CD4-positive, alpha-beta memory T cell (primary cell): ENCODE data around the gene ATP8B4. TPM values are rescaled to one million over a fixed set of nuclear protein-coding genes. Genes with fewer than 3 reads are reported as not detected.
"Not testable (repeated sequence)": the region's sequence is repeated elsewhere in the genome, so short reads cannot be mapped to it uniquely, and the experiment has no call there.

Source experiments
- CTCF ChIA-PET: fragments of 350-600 bp; sonication (Branson Sonifier 250); formaldehyde crosslinking; loops from one replicate; lab custom pipeline; 2021; ENCODE audit warnings: inconsistent platforms; ENCODE audit not compliant: partially characterized antibody; lab: Charles Lee
- POLR2A ChIA-PET: fragments of 350-600 bp; sonication (Branson Sonifier 250); formaldehyde crosslinking; loops from one replicate; lab custom pipeline; 2021; ENCODE audit not compliant: partially characterized antibody; lab: Charles Lee
- DNase-seq, 5 donors: peaks; one replicate each; pipeline versions ENCODE4 v3.0.0 to v3.0.0-alpha.2; 2020 to 2022; ENCODE audit warnings: mixed read lengths in 1 of 5
- H3K27ac ChIP-seq: one replicate; pipeline ENCODE4 v1.7.0; 2013; ENCODE audit warnings: low read depth, low read length
- H3K27me3 ChIP-seq: 2 replicates; pipeline ENCODE4 v1.7.0; 2013; ENCODE audit warnings: mild to moderate bottlenecking, low read length, moderate library complexity; ENCODE audit not compliant: insufficient read depth
- H3K36me3 ChIP-seq: 2 replicates; pipeline ENCODE4 v1.7.0; 2013; ENCODE audit warnings: mild to moderate bottlenecking, low read length, moderate library complexity; ENCODE audit not compliant: insufficient read depth
- H3K4me1 ChIP-seq: 2 replicates; pipeline ENCODE4 v1.7.0; 2013; ENCODE audit warnings: mild to moderate bottlenecking, low read length, moderate library complexity; ENCODE audit not compliant: insufficient read depth
- H3K4me3 ChIP-seq, 2 donors: one replicate each; pipeline ENCODE4 v1.7.0; 2013; ENCODE audit warnings: low read length in 2 of 2, mild to moderate bottlenecking in 1 of 2
- H3K9me3 ChIP-seq, 2 donors: one replicate each; pipeline ENCODE4 v1.7.0; 2013; ENCODE audit warnings: low read length in 2 of 2, control low read depth in 1 of 2; ENCODE audit not compliant: control insufficient read depth in 1 of 2
- H3K27ac Mint-ChIP-seq, 7 donors: one replicate each; pipeline ENCODE4 v1.8.0; 2020 to 2021; ENCODE audit warnings: mixed read lengths in 7 of 7, mild to moderate bottlenecking in 6 of 7, inconsistent platforms in 3 of 7, moderate library complexity in 3 of 7
- H3K27me3 Mint-ChIP-seq, 2 donors: one replicate each; pipeline ENCODE4 v1.8.0; 2020 to 2021; ENCODE audit warnings: mixed read lengths in 2 of 2
- H3K36me3 Mint-ChIP-seq, 2 donors: one replicate each; pipeline ENCODE4 v1.8.0; 2020 to 2021; ENCODE audit warnings: mixed read lengths in 2 of 2, inconsistent platforms in 1 of 2, mild to moderate bottlenecking in 1 of 2
- H3K4me1 Mint-ChIP-seq, 4 donors: one replicate each; pipeline ENCODE4 v1.8.0; 2020 to 2021; ENCODE audit warnings: mixed read lengths in 4 of 4, mild to moderate bottlenecking in 1 of 4
- H3K4me3 Mint-ChIP-seq, 8 donors: one replicate each; pipeline ENCODE4 v1.8.0; 2020 to 2021; ENCODE audit warnings: mixed read lengths in 8 of 8, mild to moderate bottlenecking in 7 of 8, moderate library complexity in 6 of 8, inconsistent platforms in 3 of 8
- H3K9me3 Mint-ChIP-seq, 8 donors: one replicate each; pipeline ENCODE4 v1.8.0; 2020 to 2021; ENCODE audit warnings: mixed read lengths in 8 of 8, mild to moderate bottlenecking in 5 of 8, inconsistent platforms in 3 of 8, moderate library complexity in 1 of 8
- intact Hi-C: fragments of 100-400 bp; cut with micrococcal nuclease; formaldehyde crosslinking; loops from one replicate; pipeline ENCODE4 v1.15.1; 2023
- polyA plus RNA-seq, 2 donors: library from polyadenylated mRNA; unstranded; fragments of 300-500 nt; fragmentation: Illumina TruSeq; gene quantifications; one replicate each; pipeline ENCODE4 v1.2.3, GENCODE V29; 2021
- total RNA-seq, 2 experiments: library from RNA; stranded (reverse); gene quantifications; one replicate each; pipeline ENCODE4 v1.2.3, GENCODE V29; 2021

ATP8B4 gene
- total and polyA plus RNA-seq, 4 experiments from 2014 or later, result 0.11 to 0.67 (median 0.44) TPM; not detected in 1

DNA sequence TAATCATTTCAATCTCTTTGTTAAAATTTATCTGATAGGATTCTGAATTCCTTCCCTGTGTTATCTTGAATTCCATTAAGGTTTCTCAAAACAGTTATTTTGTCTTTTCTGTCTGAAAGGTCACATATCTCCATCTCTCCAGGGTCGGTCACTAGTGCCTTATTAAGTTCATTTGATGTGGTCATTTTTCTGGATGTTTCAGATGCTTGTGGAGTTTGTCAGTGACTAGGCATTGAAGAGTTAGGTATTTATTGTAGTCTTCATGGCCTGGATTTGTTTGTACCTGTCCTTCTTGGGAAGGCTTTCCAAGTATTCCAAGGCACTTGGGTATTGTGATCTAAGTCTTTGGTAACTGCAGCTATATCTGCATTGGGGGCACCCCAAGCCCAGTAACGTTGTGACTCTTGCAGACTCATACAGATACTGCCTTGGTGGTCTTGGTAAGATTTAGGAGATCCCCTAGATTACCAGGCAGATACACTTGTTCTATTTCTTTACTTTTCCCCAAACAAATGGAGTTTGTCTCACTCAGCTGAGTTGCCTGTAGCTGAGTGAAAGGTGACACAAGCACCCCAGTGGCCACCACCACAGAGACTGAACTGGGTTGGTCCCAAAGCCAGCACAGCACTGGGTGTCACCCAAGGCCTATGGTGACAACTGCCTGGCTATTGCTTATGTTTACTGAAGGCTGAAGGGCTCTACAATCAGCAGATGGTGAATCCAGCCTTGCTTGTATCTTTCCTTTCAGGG, 44.1 kb upstream of the ATP8B4 start:
- H3K27me3 Mint-ChIP-seq, result peaks cover 6 to 18% of the 10 kb centered on the region in 2 donors
- H3K9me3 ChIP-seq, result no peaks in the 10 kb centered on the region
- H3K27ac Mint-ChIP-seq, result no peak overlapping the region
- no peak overlapping the region for H3K27ac ChIP-seq
- POLR2A ChIA-PET, result no interaction called here
- DNase-seq, result no peak
- no peaks in the 10 kb centered on the region for H3K36me3 ChIP-seq
- H3K4me3 ChIP-seq, result no peak overlapping the region
- H3K27me3 ChIP-seq, result no peaks in the 10 kb centered on the region
- H3K4me3 Mint-ChIP-seq, result no peak overlapping the region
- H3K36me3 Mint-ChIP-seq, result no peaks in the 10 kb centered on the region
- no peaks in the 10 kb centered on the region for H3K4me1 ChIP-seq
- CTCF ChIA-PET, result no interaction called here
- H3K4me1 Mint-ChIP-seq, result no peaks in the 10 kb centered on the region
- intact Hi-C loops, result no loop called here
- peaks cover 0 to 10% (median 6%) of the 10 kb centered on the region in 8 donors for H3K9me3 Mint-ChIP-seq

DNA sequence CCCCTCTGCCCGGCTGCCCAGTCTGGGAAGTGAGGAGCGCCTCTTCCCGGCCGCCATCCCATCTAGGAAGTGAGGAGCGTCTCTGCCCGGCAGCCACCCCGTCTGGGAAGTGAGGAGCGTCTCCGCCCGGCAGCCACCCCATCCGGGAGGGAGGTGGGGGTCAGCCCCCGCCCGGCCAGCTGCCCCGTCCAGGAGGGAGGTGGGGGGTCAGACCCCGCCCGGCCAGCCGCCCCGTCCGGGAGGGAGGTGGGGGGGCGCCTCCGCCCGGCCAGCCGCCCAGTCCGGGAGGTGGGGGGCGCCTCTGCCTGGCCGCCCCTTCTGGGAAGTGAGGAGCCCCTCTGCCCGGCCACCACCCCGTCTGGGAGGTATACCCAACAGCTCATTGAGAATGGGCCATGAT, 39.2 kb upstream of the ATP8B4 start:
- POLR2A ChIA-PET, H3K4me1 Mint-ChIP-seq, H3K9me3 ChIP-seq, H3K27ac Mint-ChIP-seq, H3K4me1 ChIP-seq, H3K4me3 ChIP-seq, H3K27me3 Mint-ChIP-seq, CTCF ChIA-PET, H3K36me3 Mint-ChIP-seq, H3K27me3 ChIP-seq, H3K27ac ChIP-seq, H3K36me3 ChIP-seq, DNase-seq, intact Hi-C loops, H3K4me3 Mint-ChIP-seq: not testable (repeated sequence)
- H3K9me3 Mint-ChIP-seq, result peaks cover 0 to 31% (median 18%) of the 10 kb centered on the region in 8 donors

DNA sequence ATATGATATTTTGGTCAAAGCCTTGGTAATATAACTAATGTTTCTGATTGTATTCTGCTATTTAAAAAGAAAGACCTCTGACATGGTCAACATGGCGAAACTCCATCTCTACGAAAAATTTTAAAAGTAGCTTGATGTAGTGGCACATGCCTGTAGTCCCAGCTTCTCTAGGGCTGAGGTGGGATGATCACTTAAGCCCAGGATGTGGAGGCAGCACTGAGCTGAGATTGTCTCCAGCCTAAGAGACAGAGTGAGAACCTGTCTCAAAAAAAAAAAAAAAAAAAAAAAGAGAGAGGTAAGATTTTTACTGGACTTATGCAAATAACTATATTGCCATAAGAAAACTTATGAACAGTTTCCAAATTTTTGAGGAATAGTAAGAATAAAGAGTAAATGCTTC, 32.4 kb upstream of the ATP8B4 start:
- POLR2A ChIA-PET, result interaction anchor here (0.6 kb wide), 1 partner anchor 16 kb away, joined by 3 read pairs; no protein-coding TSS in a partner anchor

DNA sequence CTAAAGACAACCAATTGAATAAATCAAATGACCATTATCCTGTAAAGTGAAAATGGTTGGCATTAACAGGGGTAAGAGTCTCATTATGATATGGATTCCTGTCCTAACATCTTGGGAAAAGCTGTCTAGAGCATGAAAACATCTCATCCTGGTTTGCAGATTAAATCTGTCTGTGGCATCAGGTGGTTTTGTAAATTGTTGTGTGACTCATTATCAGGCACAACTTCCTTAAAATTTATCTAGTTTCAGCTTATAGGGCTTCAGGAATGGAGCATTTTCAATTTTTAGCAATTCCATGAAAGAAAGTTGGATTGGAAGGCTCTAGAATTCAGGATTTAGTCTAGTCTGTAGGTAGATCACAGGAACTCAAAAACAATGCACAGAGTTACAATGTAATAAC, 31.8 kb upstream of the ATP8B4 start:
- no peak for DNase-seq
- no peaks in the 10 kb centered on the region for H3K36me3 ChIP-seq
- ChIA-PET POLR2A (no interaction called here), CTCF (interaction anchor here (1.1 kb wide), 1 partner anchor 1286 kb away, joined by 3 read pairs; no protein-coding TSS in a partner anchor)
- H3K27ac ChIP-seq, result no peak overlapping the region
- intact Hi-C loops, result no loop called here
- H3K9me3 ChIP-seq, result no peaks in the 10 kb centered on the region
- no peaks in the 10 kb centered on the region for H3K4me1 ChIP-seq
- Mint-ChIP-seq H3K4me1 (no peaks in the 10 kb centered on the region), H3K4me3 (no peak overlapping the region), H3K27ac (no peak overlapping the region), H3K36me3 (no peaks in the 10 kb centered on the region), H3K27me3 (no peaks in the 10 kb centered on the region), H3K9me3 (peaks cover 0 to 11% (median 3%) of the 10 kb centered on the region in 8 donors)
- H3K4me3 ChIP-seq, result no peak overlapping the region
- H3K27me3 ChIP-seq, result no peaks in the 10 kb centered on the region

More for the DNA sequence above, 32.4 kb upstream of the ATP8B4 start:
- H3K36me3 ChIP-seq, result no peaks in the 10 kb centered on the region
- H3K27me3 Mint-ChIP-seq, result no peaks in the 10 kb centered on the region
- H3K4me1 ChIP-seq, result no peaks in the 10 kb centered on the region
- H3K4me3 ChIP-seq, result no peak overlapping the region
- H3K27ac Mint-ChIP-seq, result no peak overlapping the region
- H3K4me3 Mint-ChIP-seq, result no peak overlapping the region
- no peaks in the 10 kb centered on the region for H3K27me3 ChIP-seq
- H3K9me3 Mint-ChIP-seq, result peaks cover 0 to 15% (median 3%) of the 10 kb centered on the region in 8 donors
- no peaks in the 10 kb centered on the region for H3K4me1 Mint-ChIP-seq
- intact Hi-C loops, result no loop called here
- H3K36me3 Mint-ChIP-seq, result no peaks in the 10 kb centered on the region
- DNase-seq, result no peak
- CTCF ChIA-PET, result interaction anchor here (1.1 kb wide), 1 partner anchor 1287 kb away, joined by 3 read pairs; no protein-coding TSS in a partner anchor
- H3K27ac ChIP-seq, result no peak overlapping the region
- no peaks in the 10 kb centered on the region for H3K9me3 ChIP-seq

DNA sequence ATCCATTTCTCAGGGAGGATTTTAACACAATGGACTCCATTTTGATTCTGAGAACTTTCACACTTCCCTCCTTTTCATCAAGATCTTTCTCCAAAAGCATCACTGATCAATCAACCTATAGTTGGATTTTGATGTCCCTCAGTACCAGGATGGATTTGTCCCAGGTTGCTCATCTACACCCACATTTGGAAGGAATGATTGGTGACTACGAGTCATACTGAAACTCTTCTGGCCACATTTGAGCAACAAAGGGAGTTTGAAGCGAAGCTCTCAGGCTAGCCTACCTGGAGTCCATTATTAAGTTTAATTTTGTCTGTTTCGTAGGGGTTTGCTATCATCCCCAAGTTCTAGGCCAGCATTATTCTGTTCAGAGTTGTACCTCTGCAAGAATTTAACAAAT, 31.3 kb upstream of the ATP8B4 start:
- H3K4me3 Mint-ChIP-seq, result no peak overlapping the region
- H3K4me3 ChIP-seq, result no peak overlapping the region
- H3K4me1 ChIP-seq, result no peaks in the 10 kb centered on the region
- intact Hi-C loops, result no loop called here
- no peaks in the 10 kb centered on the region for H3K9me3 ChIP-seq
- no peak overlapping the region for H3K27ac ChIP-seq
- no peaks in the 10 kb centered on the region for H3K27me3 ChIP-seq
- peak overlapping the region in 1 of 7 donors; percentile 32 for H3K27ac Mint-ChIP-seq
- ChIA-PET CTCF (interaction anchor here (1.5 kb wide), 1 partner anchor 1290 kb away, joined by 3 read pairs; no protein-coding TSS in a partner anchor), POLR2A (no interaction called here)
- no peaks in the 10 kb centered on the region for H3K4me1 Mint-ChIP-seq
- H3K36me3 Mint-ChIP-seq, result no peaks in the 10 kb centered on the region
- no peak for DNase-seq
- no peaks in the 10 kb centered on the region for H3K36me3 ChIP-seq
- no peaks in the 10 kb centered on the region for H3K27me3 Mint-ChIP-seq
- H3K9me3 Mint-ChIP-seq, result peaks cover 0 to 11% (median 2%) of the 10 kb centered on the region in 8 donors

DNA sequence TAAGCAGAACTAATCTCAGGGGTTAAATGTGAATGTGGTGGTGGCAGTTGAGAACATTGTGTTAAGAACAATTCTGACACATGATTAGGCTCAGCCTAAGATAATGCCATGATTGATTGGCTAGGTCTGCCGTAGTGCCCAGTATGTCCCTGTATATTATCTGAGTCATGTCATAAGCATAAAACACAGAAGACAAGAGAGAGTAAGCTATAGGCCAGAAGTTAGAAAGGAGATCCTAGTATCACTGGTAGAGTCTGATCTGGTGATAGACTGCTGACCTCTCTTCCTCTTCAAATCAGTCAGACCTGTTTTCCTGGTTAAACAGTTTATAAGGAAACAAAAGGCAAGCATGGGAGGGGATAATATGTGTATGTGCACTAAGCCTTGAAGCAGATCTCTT, 30.1 kb upstream of the ATP8B4 start:
- H3K27me3 Mint-ChIP-seq, result no peaks in the 10 kb centered on the region
- Histone ChIP-seq H3K9me3 (no peaks in the 10 kb centered on the region), H3K36me3 (no peaks in the 10 kb centered on the region), H3K4me3 (no peak overlapping the region), H3K4me1 (no peaks in the 10 kb centered on the region), H3K27me3 (no peaks in the 10 kb centered on the region), H3K27ac (no peak overlapping the region)
- CTCF ChIA-PET, result interaction anchor here (1.5 to 1.6 kb wide), 2 partner anchors 1287 to 1289 kb away, joined by 3 to 8 read pairs; no protein-coding TSS in a partner anchor
- POLR2A ChIA-PET, result no interaction called here
- no peak overlapping the region for H3K27ac Mint-ChIP-seq
- no peak for DNase-seq
- H3K9me3 Mint-ChIP-seq, result peaks cover 0 to 4% (median 1%) of the 10 kb centered on the region in 8 donors
- H3K36me3 Mint-ChIP-seq, result no peaks in the 10 kb centered on the region
- H3K4me1 Mint-ChIP-seq, result no peaks in the 10 kb centered on the region
- H3K4me3 Mint-ChIP-seq, result no peak overlapping the region
- intact Hi-C loops, result loop anchor here (5.0 to 10.0 kb wide), 3 partner anchors 166 to 1864 kb away; partner anchors contain the start of gene AP4E1

DNA sequence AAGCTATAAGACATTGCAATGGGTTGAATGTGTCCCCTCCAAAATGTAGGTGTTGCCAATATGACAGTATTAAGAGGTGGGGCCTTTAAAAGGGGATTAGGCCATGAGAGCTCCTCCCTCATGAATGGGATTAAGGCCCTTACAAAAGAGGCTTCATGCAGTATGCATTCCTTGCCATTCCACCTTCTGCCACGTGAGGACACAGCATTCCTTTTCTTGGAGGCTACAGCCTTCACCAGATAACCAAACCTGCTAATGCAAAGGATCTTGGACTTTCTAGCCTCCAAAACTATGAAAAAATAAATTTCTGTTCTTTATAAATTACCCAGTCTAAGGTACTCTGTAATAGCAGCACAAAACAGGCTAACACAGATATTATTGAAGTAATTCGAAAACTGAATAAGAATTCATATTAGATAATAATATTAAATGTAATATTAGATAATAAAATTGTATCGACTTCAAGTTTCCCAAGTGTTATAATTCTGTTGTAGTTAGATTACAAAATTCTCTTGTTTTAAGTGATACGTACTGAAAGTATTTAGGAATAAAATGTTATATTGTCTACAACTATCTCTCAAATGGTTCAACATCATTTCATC, 29.4 kb upstream of the ATP8B4 start:
- ChIA-PET POLR2A (no interaction called here), CTCF (interaction anchor here (1.5 to 1.6 kb wide), 2 partner anchors 1286 to 1288 kb away, joined by 3 to 8 read pairs; no protein-coding TSS in a partner anchor)
- H3K27ac ChIP-seq, result no peak overlapping the region
- H3K4me3 ChIP-seq, result no peak overlapping the region
- H3K36me3 ChIP-seq, result no peaks in the 10 kb centered on the region
- Mint-ChIP-seq H3K27me3 (no peaks in the 10 kb centered on the region), H3K36me3 (no peaks in the 10 kb centered on the region), H3K27ac (no peak overlapping the region), H3K9me3 (peaks cover 0 to 4% (median under 1%) of the 10 kb centered on the region in 8 donors), H3K4me1 (no peaks in the 10 kb centered on the region), H3K4me3 (no peak overlapping the region)
- no peaks in the 10 kb centered on the region for H3K27me3 ChIP-seq
- no peaks in the 10 kb centered on the region for H3K4me1 ChIP-seq
- intact Hi-C loops, result loop anchor here (5.0 to 10.0 kb wide), 3 partner anchors 166 to 1864 kb away; partner anchors contain the start of gene AP4E1
- no peak for DNase-seq
- H3K9me3 ChIP-seq, result no peaks in the 10 kb centered on the region
